Spinal cord (tissue), 10 donors: ENCODE data around the gene GASK1A. TPM values are rescaled to one million over a fixed set of nuclear protein-coding genes. Genes with fewer than 3 reads are reported as not detected.

Source experiments
- DNase-seq, 6 donors: peaks; one replicate each; pipeline versions ENCODE4 v3.0.0 to v3.0.0-alpha.2; 2013 to 2015; ENCODE audit warnings: low spot score in 6 of 6, low read depth in 4 of 6
- H3K27ac ChIP-seq: one replicate; pipeline ENCODE4 v1.5.1; 2013; ENCODE audit warnings: low read depth, low read length, control low read depth
- H3K27me3 ChIP-seq: one replicate; pipeline ENCODE4 v1.6.1; 2013; ENCODE audit warnings: low read length; ENCODE audit not compliant: control insufficient read depth, insufficient read depth
- H3K36me3 ChIP-seq: one replicate; pipeline ENCODE4 v1.6.1; 2013; ENCODE audit warnings: low read length; ENCODE audit not compliant: control insufficient read depth, insufficient read depth
- H3K4me1 ChIP-seq: one replicate; pipeline ENCODE4 v1.6.1; 2013; ENCODE audit warnings: low read length; ENCODE audit not compliant: control insufficient read depth, insufficient read depth
- H3K4me3 ChIP-seq: one replicate; pipeline ENCODE4 v1.5.1; 2013; ENCODE audit warnings: low read depth, low read length, control low read depth
- H3K9me3 ChIP-seq: one replicate; pipeline ENCODE4 v1.6.1; 2013; ENCODE audit warnings: low read length; ENCODE audit not compliant: control insufficient read depth, insufficient read depth
- WGBS: methylation state at CpG from one replicate; pipeline ENCODE4 v1.1.5; 2013; ENCODE audit warnings: missing lambda C conversion rate; ENCODE audit not compliant: insufficient coverage; 5-methylcytosine and 5-hydroxymethylcytosine counted together
- polyA plus RNA-seq, 2 donors: library from polyadenylated mRNA; unstranded; fragments of 120-200 nt; gene quantifications; one replicate each; pipeline ENCODE4 v1.2.1, GENCODE V29; 2013; ENCODE audit not compliant: insufficient read length in 2 of 2
- total RNA-seq, 2 donors: library from RNA; depleted of rRNA in 1 of 2; stranded (reverse); fragments of 120-200 nt in 1 of 2; fragments of >200 nt in 1 of 2; gene quantifications; one replicate each; pipeline versions ENCODE4 v1.2.3 to v1.2.4, GENCODE V29; 2013 to 2014
- donor health status: healthy.

GASK1A gene
- total and polyA plus RNA-seq, 4 donors, result 5.2 to 40.1 (median 16.3) TPM

DNA sequence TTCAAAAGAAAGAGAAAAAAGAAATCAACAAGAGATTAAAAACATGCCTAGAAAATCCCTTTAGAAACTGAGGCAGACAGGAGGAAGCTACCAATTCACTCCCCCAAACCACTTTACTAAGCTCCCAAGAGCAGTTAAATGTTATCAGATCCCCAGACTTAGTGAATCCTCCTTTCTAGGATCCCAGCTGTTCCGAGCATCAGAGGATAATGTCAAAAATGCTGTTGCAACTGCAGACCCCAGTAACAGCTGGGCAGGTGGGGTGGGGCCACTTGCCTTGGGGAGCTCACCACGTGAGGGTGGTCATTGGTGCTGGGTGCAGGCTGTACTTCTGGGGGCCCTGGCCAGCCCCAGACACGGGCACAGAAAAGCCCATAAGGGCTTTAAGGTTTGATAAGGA, 117.7 kb downstream of the GASK1A start:
- H3K9me3 ChIP-seq, result no peaks in the 10 kb centered on the region
- no peak for DNase-seq
- H3K27me3 ChIP-seq, result no peaks in the 10 kb centered on the region
- H3K36me3 ChIP-seq, result peaks cover 3% of the 10 kb centered on the region
- H3K4me1 ChIP-seq, result peaks cover 24% of the 10 kb centered on the region
- H3K4me3 ChIP-seq, result no peak overlapping the region
- H3K27ac ChIP-seq, result no peak overlapping the region
- WGBS, result 70% methylated on average over 3 of the region's 3 CpGs

DNA sequence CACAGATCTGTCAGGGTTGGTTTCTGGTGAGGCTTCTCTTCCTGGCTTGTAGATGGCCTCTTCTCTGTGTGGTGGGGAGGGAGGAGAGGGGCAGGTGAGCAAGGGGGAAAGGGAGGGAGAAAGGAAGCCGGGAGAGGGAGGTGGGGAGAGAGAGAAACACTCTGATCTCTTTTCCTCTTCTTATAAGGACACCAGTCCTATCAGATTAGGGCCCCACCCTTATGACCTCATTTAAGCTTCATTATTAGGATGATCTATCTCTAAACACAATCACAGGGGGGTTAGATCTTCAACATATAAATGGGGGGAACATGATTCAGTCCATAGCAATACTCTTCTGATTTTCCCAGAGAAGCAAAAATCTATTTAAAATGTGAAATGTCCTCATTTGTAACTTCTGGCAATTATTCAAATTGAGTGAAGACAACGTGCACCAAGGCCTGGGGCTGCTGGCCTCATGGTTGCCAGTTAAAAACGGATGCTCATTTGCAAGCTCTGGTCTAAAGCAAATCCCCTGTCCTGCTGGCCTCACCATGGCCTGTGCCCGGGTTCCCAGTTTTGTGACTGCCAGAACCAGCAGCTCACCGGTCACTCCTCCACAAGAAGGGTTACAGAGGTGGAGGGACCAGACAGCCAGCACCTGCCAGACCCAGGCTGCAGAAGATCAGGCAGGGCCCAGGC, 118.4 kb downstream of the GASK1A start:
- no peak for DNase-seq
- Histone ChIP-seq H3K9me3 (no peaks in the 10 kb centered on the region), H3K27me3 (no peaks in the 10 kb centered on the region), H3K27ac (no peak overlapping the region), H3K4me3 (no peak overlapping the region), H3K36me3 (peaks cover 3% of the 10 kb centered on the region), H3K4me1 (peaks cover 24% of the 10 kb centered on the region)
- 64% methylated on average over 3 of the region's 5 CpGs for WGBS

GRCh38 chr3:43098761-43099160, 119.7 kb downstream of the GASK1A start:
- H3K27ac ChIP-seq, result no peak overlapping the region

DNA sequence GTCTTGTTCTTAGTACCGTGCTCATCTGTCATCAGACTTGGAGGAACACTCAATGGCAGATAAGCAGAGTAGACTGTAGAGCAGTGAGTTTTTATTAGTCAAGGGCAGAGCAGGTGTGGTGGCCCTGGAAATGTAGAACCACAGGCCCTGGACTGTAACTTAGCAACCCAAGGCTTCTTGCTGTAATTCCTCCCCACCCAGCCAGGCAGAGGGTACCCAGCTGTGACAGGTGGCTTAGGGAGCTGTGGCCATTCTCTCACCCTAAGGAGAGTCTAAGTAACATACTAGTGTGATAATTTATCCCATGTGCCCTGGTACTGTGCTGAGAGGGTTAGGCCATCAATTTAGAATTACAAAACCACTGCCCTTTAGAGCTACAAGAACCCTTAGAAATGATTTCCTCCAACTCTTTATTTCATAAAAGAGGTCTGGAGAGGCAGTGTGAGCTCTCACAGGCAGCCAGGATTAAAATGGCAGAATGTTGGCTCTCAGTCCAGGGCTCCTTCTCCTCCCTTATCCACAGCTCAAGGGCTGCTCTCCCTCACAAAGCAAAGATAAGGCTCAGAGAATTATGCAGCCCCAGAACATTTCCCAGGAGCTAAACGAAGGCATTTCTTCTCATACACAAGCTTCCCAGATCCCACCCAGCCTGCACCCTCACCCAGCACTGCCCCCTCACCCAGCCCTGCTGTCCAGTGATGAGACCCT, 123.8 kb downstream of the GASK1A start:
- Histone ChIP-seq H3K27ac (no peak overlapping the region), H3K4me3 (no peak overlapping the region), H3K27me3 (no peaks in the 10 kb centered on the region), H3K9me3 (no peaks in the 10 kb centered on the region), H3K36me3 (no peaks in the 10 kb centered on the region), H3K4me1 (peaks cover 19% of the 10 kb centered on the region)
- 75% methylated on average over 2 of the region's 2 CpGs for WGBS
- DNase-seq, result no peak

More at GRCh38 chr3:43098761-43099160, 119.7 kb downstream of the GASK1A start:
- WGBS, result 96% methylated on average over 6 of the region's 8 CpGs
- Histone ChIP-seq H3K36me3 (peaks cover 3% of the 10 kb centered on the region), H3K4me3 (no peak overlapping the region), H3K9me3 (no peaks in the 10 kb centered on the region), H3K4me1 (peaks cover 23% of the 10 kb centered on the region), H3K27me3 (no peaks in the 10 kb centered on the region)
- no peak for DNase-seq

GRCh38 chr3:43104039-43104438, 124.9 kb downstream of the GASK1A start:
- Histone ChIP-seq H3K9me3 (no peaks in the 10 kb centered on the region), H3K4me1 (peaks cover 19% of the 10 kb centered on the region), H3K36me3 (no peaks in the 10 kb centered on the region), H3K4me3 (no peak overlapping the region), H3K27ac (no peak overlapping the region), H3K27me3 (no peaks in the 10 kb centered on the region)
- WGBS, result no CpG with 5 or more reads among the region's 3 CpGs
- no peak for DNase-seq

GRCh38 chr3:43104660-43105595, 125.8 kb downstream of the GASK1A start:
- Histone ChIP-seq H3K4me1 (peaks cover 19% of the 10 kb centered on the region), H3K27ac (no peak overlapping the region), H3K36me3 (no peaks in the 10 kb centered on the region), H3K4me3 (peak overlapping the region; percentile 69), H3K9me3 (no peaks in the 10 kb centered on the region), H3K27me3 (no peaks in the 10 kb centered on the region)
- 37% methylated on average over 14 of the region's 33 CpGs for WGBS
- DNase-seq, result peak in 1 of 6 donors; percentile 26

GRCh38 chr3:43105596-43106292, 126.6 kb downstream of the GASK1A start, which contains the start of gene POMGNT2:
Gene POMGNT2 (minus strand): TSS chr3:43106079. CDS start chr3:43081431, 24,648 bp downstream.
- H3K27me3 ChIP-seq, result no peaks in the 10 kb centered on the region
- DNase-seq, result peak; percentile 65 to 96 (median 80)
- peaks cover 19% of the 10 kb centered on the region for H3K4me1 ChIP-seq
- no peaks in the 10 kb centered on the region for H3K36me3 ChIP-seq
- H3K4me3 ChIP-seq, result peak within 1 kb of the TSS; percentile 69
- H3K9me3 ChIP-seq, result no peaks in the 10 kb centered on the region
- WGBS, result under 1% methylated on average over 65 of the region's 71 CpGs
- H3K27ac ChIP-seq, result no peak within 1 kb of the TSS

DNA sequence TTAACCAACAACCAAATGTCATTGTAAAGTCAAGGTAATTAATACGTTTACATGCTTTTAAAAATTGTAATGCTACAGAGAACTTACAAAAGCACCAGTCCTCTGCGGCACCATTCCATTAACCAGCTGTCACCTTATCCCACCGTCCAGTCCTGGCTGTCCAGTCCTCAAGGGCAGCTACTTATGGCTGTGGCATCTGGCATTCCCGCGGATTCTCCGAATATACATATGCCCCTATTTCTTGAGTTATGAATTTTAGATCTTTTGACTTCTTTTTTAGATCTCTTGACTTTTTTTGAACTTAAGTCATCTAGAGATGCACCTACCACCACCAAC, 127.2 kb downstream of the GASK1A start:
- peak overlapping the region; percentile 30 for H3K4me3 ChIP-seq
- no peaks in the 10 kb centered on the region for H3K36me3 ChIP-seq
- H3K9me3 ChIP-seq, result no peaks in the 10 kb centered on the region
- peaks cover 19% of the 10 kb centered on the region for H3K4me1 ChIP-seq
- DNase-seq, result no peak
- no peak overlapping the region for H3K27ac ChIP-seq
- no peaks in the 10 kb centered on the region for H3K27me3 ChIP-seq
- 0% methylated on average over 2 of the region's 6 CpGs for WGBS
